ENCODE data around the gene GATB. TPM values are rescaled to one million over a fixed set of nuclear protein-coding genes. Genes with fewer than 3 reads are reported as not detected.

GATB gene
- polyA plus RNA-seq, 3 donors = 5.5 to 12.2 (median 9.0) TPM

GRCh38 chr4:151796106-151796505 is 35.3 kb upstream of the GATB start:
- peaks cover 0 to 2% of the 10 kb centered on the region in 2 donors for H3K27me3 ChIP-seq (ENCODE audit: control insufficient read depth in 2 of 2, insufficient read depth in 2 of 2, low read length in 2 of 2)
- intact Hi-C loops (cut with micrococcal nuclease) = no loop called here
- H3K4me2 ChIP-seq (replicated peaks; ENCODE audit: extremely low read depth, low read length, poor library complexity, severe bottlenecking) = no peak overlapping the region
- Mint-ChIP-seq H3K27me3 (ENCODE audit: low read depth in 3 of 3) (peaks cover 12 to 14% (median 13%) of the 10 kb centered on the region in 3 donors), H3K27ac (no peak overlapping the region), H3K4me1 (no peaks in the 10 kb centered on the region), H3K36me3 (no peaks in the 10 kb centered on the region), H3K4me3 (no peak overlapping the region), H3K9me3 (peaks cover 0 to 3% (median 0%) of the 10 kb centered on the region in 7 donors)
- WGBS (ENCODE audit: insufficient coverage) = 78% methylated on average over 1 of the region's 3 CpGs
- no peak overlapping the region for H2AFZ ChIP-seq (ENCODE audit: insufficient read depth, low read depth, low read length, poor library complexity, severe bottlenecking)
- no peak for DNase-seq
- no peaks in the 10 kb centered on the region for H3K9me3 ChIP-seq (replicated peaks in 1 of 2; ENCODE audit: control insufficient read depth in 1 of 2, insufficient read depth in 1 of 2, low read length in 2 of 2)
- H3K9ac ChIP-seq (ENCODE audit: insufficient read depth, low read length, poor library complexity, severe bottlenecking) = no peak overlapping the region
- no peak overlapping the region for H3K4me3 ChIP-seq (replicated peaks in 1 of 3; ENCODE audit: low read depth in 2 of 3, low read length in 3 of 3)
- no peaks in the 10 kb centered on the region for H3K4me1 ChIP-seq (ENCODE audit: control insufficient read depth in 1 of 2, insufficient read depth in 2 of 2, low read length in 2 of 2)
- H4K20me1 ChIP-seq (ENCODE audit: insufficient read depth, low read length) = no peaks in the 10 kb centered on the region
- no peak overlapping the region for H3K27ac ChIP-seq (ENCODE audit: low read depth in 1 of 2, low read length in 2 of 2)
- H3K36me3 ChIP-seq (replicated peaks in 1 of 2; ENCODE audit: control insufficient read depth in 1 of 2, insufficient read depth in 2 of 2, low read length in 2 of 2) = no peaks in the 10 kb centered on the region
- TF ChIP-seq CTCF (IDR thresholded peaks at IDR 0.05) = no peak
- H3K79me2 ChIP-seq (ENCODE audit: insufficient read depth, low read length) = no peaks in the 10 kb centered on the region

GRCh38 chr4:151792995-151793394 is 32.2 kb upstream of the GATB start:
- H3K9me3 Mint-ChIP-seq = peaks cover 0 to 2% (median 0%) of the 10 kb centered on the region in 7 donors
- H3K9ac ChIP-seq (ENCODE audit: insufficient read depth, low read length, poor library complexity, severe bottlenecking) = no peak overlapping the region
- TF ChIP-seq CTCF (IDR thresholded peaks at IDR 0.05) = no peak
- H3K4me3 ChIP-seq (replicated peaks in 1 of 3; ENCODE audit: low read depth in 2 of 3, low read length in 3 of 3) = no peak overlapping the region
- H3K27ac ChIP-seq (ENCODE audit: low read depth in 1 of 2, low read length in 2 of 2) = no peak overlapping the region
- no peak overlapping the region for H3K27ac Mint-ChIP-seq
- H3K27me3 ChIP-seq (ENCODE audit: control insufficient read depth in 2 of 2, insufficient read depth in 2 of 2, low read length in 2 of 2) = peaks cover 9 to 13% of the 10 kb centered on the region in 2 donors
- H3K9me3 ChIP-seq (replicated peaks in 1 of 2; ENCODE audit: control insufficient read depth in 1 of 2, insufficient read depth in 1 of 2, low read length in 2 of 2) = no peaks in the 10 kb centered on the region
- DNase-seq = no peak
- H3K36me3 Mint-ChIP-seq = no peaks in the 10 kb centered on the region
- H3K27me3 Mint-ChIP-seq (ENCODE audit: low read depth in 3 of 3) = peaks cover 18 to 29% (median 23%) of the 10 kb centered on the region in 3 donors
- no peak overlapping the region for H3K4me3 Mint-ChIP-seq
- H3K79me2 ChIP-seq (ENCODE audit: insufficient read depth, low read length) = no peaks in the 10 kb centered on the region
- intact Hi-C loops (cut with micrococcal nuclease) = no loop called here
- H3K4me1 Mint-ChIP-seq = no peaks in the 10 kb centered on the region
- no peaks in the 10 kb centered on the region for H4K20me1 ChIP-seq (ENCODE audit: insufficient read depth, low read length)
- 58% methylated on average over 2 of the region's 4 CpGs for WGBS (ENCODE audit: insufficient coverage)
- H2AFZ ChIP-seq (ENCODE audit: insufficient read depth, low read depth, low read length, poor library complexity, severe bottlenecking) = no peak overlapping the region
- H3K4me2 ChIP-seq (replicated peaks; ENCODE audit: extremely low read depth, low read length, poor library complexity, severe bottlenecking) = no peak overlapping the region
- H3K36me3 ChIP-seq (replicated peaks in 1 of 2; ENCODE audit: control insufficient read depth in 1 of 2, insufficient read depth in 2 of 2, low read length in 2 of 2) = no peaks in the 10 kb centered on the region
- H3K4me1 ChIP-seq (ENCODE audit: control insufficient read depth in 1 of 2, insufficient read depth in 2 of 2, low read length in 2 of 2) = no peaks in the 10 kb centered on the region

Measured in CD14-positive monocyte (primary cell).